ENCODE measurements around the gene GGACT. TPM values are rescaled to one million over a fixed set of nuclear protein-coding genes. Genes with fewer than 3 reads are reported as not detected.

Gene GGACT
- total and polyA plus RNA-seq, 2 donors = 3.2 to 3.5 TPM

DNA sequence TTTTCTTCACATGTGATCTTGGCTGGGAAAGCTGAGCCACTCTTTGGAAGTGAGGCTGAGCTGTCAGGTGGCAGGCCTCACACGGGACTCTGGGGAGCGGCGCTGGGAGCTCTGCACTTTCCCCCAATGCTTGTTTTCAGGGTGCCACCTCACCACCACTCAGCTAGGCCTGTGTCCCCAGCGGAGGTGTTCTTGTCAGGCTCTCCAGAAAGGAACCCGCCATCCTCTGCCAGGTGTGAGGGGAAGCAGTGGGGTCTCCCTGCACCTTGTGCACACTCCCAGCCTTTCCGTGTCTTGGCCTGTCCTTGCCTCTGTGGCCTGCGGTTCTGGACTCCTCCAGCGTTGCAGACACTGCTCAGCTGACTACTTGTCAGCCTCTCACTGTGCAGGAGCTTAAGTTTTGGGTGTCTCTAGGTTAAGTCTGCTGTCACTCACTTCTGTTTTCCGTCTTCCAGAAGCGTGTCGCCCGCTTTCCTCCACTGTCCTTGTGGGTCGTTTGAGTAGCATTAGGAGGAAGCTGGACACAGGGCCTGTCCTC lies 51.9 kb downstream of the GGACT start:
- no peaks in the 10 kb centered on the region for H3K36me3 ChIP-seq (ENCODE audit: insufficient read depth)
- no peak overlapping the region for H3K4me3 ChIP-seq (ENCODE audit: low read depth, low read length)
- no peaks in the 10 kb centered on the region for H3K4me1 ChIP-seq (ENCODE audit: insufficient read depth)
- 89% methylated on average over 13 of the region's 13 CpGs for whole genome bisulfite sequencing
- no peak for DNase-seq (ENCODE audit: extremely low spot score)
- H3K27ac ChIP-seq (ENCODE audit: low read depth) = no peak overlapping the region

DNA sequence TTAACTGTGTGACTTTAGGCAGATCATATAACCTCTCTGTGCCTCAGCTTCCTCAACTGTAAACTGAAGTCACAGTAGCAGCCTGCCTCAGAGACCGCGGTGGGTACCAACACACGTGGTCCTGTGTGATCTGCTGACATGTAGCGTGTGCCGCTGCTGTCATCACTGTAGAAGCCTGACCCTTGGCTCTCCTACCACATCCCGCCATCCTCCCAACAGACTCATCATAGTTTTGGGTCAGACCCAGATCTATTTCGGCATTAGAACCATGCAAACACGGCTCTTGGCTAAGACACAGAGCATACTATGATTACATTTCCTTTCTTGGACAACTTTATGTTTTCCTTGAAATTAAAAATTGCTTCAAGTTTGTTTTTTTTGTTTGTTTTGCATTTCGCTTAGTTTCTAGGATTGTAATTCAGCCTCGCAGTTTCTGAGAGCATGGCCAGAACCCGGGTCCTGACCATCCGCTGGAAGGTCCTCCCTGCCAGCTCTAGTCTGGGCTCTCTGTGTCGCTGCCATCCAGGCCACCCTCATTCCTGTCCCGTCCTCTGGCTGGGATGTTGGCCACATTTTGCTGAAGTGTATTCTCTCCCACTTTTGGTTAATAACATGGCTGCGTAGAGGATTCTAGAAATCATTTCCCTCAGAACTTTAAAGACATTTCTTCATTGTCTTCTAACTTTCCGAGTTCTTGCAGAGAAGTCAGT lies 53.0 kb downstream of the GGACT start:
- Histone ChIP-seq H3K27ac (ENCODE audit: low read depth) (no peak overlapping the region), H3K4me1 (ENCODE audit: insufficient read depth) (no peaks in the 10 kb centered on the region), H3K36me3 (ENCODE audit: insufficient read depth) (no peaks in the 10 kb centered on the region), H3K4me3 (ENCODE audit: low read depth, low read length) (no peak overlapping the region)
- WGBS = 81% methylated on average over 16 of the region's 16 CpGs
- no peak for DNase-seq (ENCODE audit: extremely low spot score)

DNA sequence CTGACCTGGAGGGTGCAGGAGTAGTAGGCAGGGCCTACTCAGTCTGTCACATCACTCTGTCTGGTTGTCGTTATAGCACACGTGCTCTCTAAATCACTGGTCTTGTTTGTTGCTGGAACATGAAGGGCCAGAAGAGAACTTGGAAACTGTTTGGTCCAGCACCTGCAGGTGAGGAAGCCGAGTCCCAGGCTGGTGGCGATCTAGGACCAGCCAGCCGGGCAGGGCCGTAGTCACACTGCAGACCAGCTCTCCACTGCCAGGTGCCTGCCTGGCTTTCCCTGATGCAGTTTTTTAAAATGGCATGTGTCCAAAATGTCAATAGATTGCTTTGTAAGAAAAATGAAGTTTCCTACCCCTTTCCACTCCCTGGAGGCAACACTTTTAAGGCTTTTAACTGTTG lies 53.7 kb downstream of the GGACT start:
- H3K27ac ChIP-seq (ENCODE audit: low read depth) = no peak overlapping the region
- H3K4me1 ChIP-seq (ENCODE audit: insufficient read depth) = no peaks in the 10 kb centered on the region
- no peak overlapping the region for H3K4me3 ChIP-seq (ENCODE audit: low read depth, low read length)
- WGBS = 92% methylated on average over 6 of the region's 6 CpGs
- DNase-seq (ENCODE audit: extremely low spot score) = no peak
- no peaks in the 10 kb centered on the region for H3K36me3 ChIP-seq (ENCODE audit: insufficient read depth)

GRCh38 chr13:100534147-100534843 lies 54.3 kb downstream of the GGACT start:
- H3K27ac ChIP-seq (ENCODE audit: low read depth) = no peak overlapping the region
- WGBS = 94% methylated on average over 13 of the region's 13 CpGs
- no peak for DNase-seq (ENCODE audit: extremely low spot score)

GRCh38 chr13:100533588-100534041 lies 55.0 kb downstream of the GGACT start:
- Histone ChIP-seq H3K4me1 (ENCODE audit: insufficient read depth) (no peaks in the 10 kb centered on the region), H3K4me3 (ENCODE audit: low read depth, low read length) (no peak overlapping the region), H3K36me3 (ENCODE audit: insufficient read depth) (no peaks in the 10 kb centered on the region), H3K27ac (ENCODE audit: low read depth) (no peak overlapping the region)
- WGBS = 88% methylated on average over 19 of the region's 19 CpGs
- DNase-seq (ENCODE audit: extremely low spot score) = no peak

More at GRCh38 chr13:100534147-100534843, 54.3 kb downstream of the GGACT start:
- Histone ChIP-seq H3K4me3 (ENCODE audit: low read depth, low read length) (no peak overlapping the region), H3K36me3 (ENCODE audit: insufficient read depth) (no peaks in the 10 kb centered on the region), H3K4me1 (ENCODE audit: insufficient read depth) (no peaks in the 10 kb centered on the region)

GRCh38 chr13:100532836-100533435 lies 55.7 kb downstream of the GGACT start:
- Histone ChIP-seq H3K27ac (ENCODE audit: low read depth) (no peak overlapping the region), H3K36me3 (ENCODE audit: insufficient read depth) (no peaks in the 10 kb centered on the region), H3K4me1 (ENCODE audit: insufficient read depth) (no peaks in the 10 kb centered on the region), H3K4me3 (ENCODE audit: low read depth, low read length) (no peak overlapping the region)
- DNase-seq (ENCODE audit: extremely low spot score) = no peak
- WGBS = 97% methylated on average over 14 of the region's 14 CpGs

DNA sequence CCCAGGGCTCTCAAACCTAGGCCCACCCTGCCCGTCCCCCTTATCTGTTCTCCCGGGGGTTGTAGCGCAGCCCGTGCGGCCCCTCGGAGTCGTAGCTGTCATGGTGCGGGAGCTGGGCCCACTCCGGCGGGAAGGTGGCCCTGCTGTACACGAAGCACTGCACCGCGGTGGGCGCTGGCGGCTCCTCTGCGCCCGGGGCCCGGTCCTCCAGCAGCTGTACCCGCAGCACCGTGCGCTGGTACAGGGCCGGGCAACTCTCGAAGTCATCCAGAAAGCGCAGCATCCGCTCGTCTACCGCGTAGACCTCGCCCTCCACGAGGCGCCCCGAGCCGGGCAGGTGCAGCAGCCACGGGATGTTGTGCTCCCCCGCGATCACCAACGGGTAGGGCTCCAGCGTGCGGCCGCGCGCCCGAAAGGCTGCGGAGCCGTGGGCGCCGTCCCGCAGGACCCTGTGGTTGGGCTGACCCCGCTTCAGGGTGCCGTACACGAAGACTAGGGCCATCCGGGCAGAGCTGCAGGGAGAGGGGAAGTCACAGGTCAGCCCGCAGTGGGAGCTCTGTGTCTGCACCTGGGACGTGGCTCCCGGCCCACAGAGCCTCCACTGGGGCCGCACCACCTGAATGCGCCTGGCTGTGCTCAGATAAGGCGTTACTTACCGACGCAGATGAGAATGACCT lies 56.4 kb downstream of the GGACT start:
- H3K4me1 ChIP-seq (ENCODE audit: insufficient read depth) = no peaks in the 10 kb centered on the region
- no peak for DNase-seq (ENCODE audit: extremely low spot score)
- WGBS = 96% methylated on average over 60 of the region's 60 CpGs
- H3K27ac ChIP-seq (ENCODE audit: low read depth) = no peak overlapping the region
- peaks cover 2% of the 10 kb centered on the region for H3K36me3 ChIP-seq (ENCODE audit: insufficient read depth)
- no peak overlapping the region for H3K4me3 ChIP-seq (ENCODE audit: low read depth, low read length)

DNA sequence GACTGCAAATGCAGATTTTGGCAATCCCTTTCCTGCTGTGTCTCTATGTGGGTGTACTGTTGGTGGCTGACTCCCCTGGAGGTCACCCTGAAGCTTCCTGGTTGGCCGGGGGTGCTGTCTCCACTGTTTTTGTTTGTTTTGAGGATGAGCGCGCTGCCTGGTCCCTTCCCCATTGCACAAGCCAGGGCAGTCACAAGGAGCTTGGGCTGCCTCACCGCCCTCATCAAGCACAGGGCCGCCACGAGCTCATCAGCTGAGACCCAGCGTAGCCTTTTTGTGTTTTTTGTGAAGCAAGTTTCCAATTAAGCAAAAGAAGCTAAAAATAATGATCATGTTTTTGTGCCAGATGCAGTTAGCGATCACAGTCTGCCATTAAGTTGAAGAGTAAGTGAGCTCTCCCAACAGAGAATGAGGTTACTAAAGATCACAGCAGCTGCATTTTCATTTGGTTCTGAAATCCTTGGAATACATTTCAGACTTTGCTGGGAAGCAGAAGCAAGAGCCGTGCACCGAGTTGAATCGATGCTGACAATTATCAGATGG lies 57.8 kb downstream of the GGACT start:
- WGBS = 79% methylated on average over 11 of the region's 11 CpGs
- Histone ChIP-seq H3K4me3 (ENCODE audit: low read depth, low read length) (no peak overlapping the region), H3K36me3 (ENCODE audit: insufficient read depth) (peaks cover 6% of the 10 kb centered on the region), H3K27ac (ENCODE audit: low read depth) (no peak overlapping the region), H3K4me1 (ENCODE audit: insufficient read depth) (no peaks in the 10 kb centered on the region)
- DNase-seq (ENCODE audit: extremely low spot score) = no peak

DNA sequence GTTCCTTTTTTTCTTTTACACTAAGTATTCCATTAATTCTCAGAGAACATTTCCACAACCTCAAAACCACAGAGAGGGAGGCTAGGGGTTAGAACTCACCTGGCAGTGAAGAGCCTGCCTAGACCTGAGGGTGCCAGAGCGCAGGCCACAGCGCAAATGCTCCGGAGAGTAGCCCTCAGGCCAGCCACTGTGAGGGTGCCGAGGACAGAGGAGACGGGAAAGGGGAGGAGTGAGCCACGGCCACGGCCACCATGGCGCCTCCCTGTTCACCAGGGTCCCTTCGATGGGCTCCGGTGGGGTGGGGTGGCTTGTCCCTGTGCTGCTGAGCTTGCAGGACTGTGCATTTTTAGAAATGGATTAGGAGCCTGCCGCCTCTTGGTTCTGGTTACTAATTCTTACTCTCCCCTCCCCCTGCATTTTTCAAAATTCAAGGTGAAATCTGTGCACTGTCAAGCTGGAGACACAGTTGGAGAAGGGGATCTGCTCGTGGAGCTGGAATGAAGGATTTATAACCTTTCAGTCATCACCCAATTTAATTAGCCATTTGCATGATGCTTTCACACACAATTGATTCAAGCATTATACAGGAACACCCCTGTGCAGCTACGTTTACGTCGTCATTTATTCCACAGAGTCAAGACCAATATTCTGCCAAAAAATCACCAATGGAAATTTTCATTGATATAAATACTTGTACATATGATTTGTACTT lies 58.8 kb downstream of the GGACT start:
- peaks cover 6% of the 10 kb centered on the region for H3K36me3 ChIP-seq (ENCODE audit: insufficient read depth)
- no peak overlapping the region for H3K27ac ChIP-seq (ENCODE audit: low read depth)
- no peak overlapping the region for H3K4me3 ChIP-seq (ENCODE audit: low read depth, low read length)
- H3K4me1 ChIP-seq (ENCODE audit: insufficient read depth) = no peaks in the 10 kb centered on the region
- no peak for DNase-seq (ENCODE audit: extremely low spot score)
- 93% methylated on average over 15 of the region's 15 CpGs for WGBS

DNA sequence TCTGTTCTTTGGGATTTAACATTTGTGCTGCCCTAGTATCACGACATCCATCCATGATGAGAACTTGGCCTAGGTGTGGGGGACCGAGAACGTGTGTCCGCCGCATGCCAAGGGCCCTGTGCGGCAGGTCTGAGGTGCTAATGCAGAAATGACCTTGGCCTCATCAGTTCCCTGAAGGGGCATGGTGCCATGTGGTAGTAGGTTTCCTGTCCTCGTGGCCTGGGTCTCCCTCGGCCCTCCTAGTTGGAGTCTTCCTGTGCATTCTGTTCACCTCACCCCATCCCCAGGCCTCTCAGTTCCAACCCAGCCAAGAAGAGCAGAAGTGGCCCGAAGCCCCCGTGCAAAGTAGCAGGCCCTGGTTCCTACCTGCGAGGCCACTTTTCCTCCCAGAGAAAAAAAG lies 59.8 kb downstream of the GGACT start:
- Histone ChIP-seq H3K27ac (ENCODE audit: low read depth) (no peak overlapping the region), H3K4me3 (ENCODE audit: low read depth, low read length) (no peak overlapping the region), H3K4me1 (ENCODE audit: insufficient read depth) (no peaks in the 10 kb centered on the region), H3K36me3 (ENCODE audit: insufficient read depth) (peaks cover 6% of the 10 kb centered on the region)
- 94% methylated on average over 11 of the region's 11 CpGs for WGBS
- no peak for DNase-seq (ENCODE audit: extremely low spot score)

- no peak for DNase-seq (ENCODE audit: extremely low spot score)
- 94% methylated on average over 9 of the region's 9 CpGs for WGBS
- no peak overlapping the region for H3K27ac ChIP-seq (ENCODE audit: low read depth)
- no peaks in the 10 kb centered on the region for H3K4me1 ChIP-seq (ENCODE audit: insufficient read depth)
- peaks cover 6% of the 10 kb centered on the region for H3K36me3 ChIP-seq (ENCODE audit: insufficient read depth)
- H3K4me3 ChIP-seq (ENCODE audit: low read depth, low read length) = no peak overlapping the region
These were observed 60.2 kb downstream of the GGACT start for GRCh38 chr13:100528353-100528752.

DNA sequence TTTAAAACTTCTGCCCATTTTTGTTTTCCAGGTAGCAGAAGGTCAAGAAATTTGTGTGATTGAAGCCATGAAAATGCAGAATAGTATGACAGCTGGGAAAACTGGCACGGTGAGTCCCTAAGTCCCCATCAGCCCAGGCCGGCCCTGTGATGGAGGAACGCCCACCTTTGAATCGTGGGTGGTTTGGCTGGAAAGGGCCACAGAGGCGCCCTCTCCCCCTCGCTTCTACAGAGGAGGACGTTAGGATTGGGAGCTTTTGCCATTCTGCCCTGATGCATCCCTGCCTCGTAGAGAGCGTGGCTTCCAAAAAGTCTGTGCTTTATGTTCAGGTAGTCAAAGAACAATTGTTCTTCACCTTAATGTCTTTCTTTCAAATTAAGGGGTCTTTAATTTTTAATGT lies 60.9 kb downstream of the GGACT start:
- Histone ChIP-seq H3K4me3 (ENCODE audit: low read depth, low read length) (no peak overlapping the region), H3K4me1 (ENCODE audit: insufficient read depth) (no peaks in the 10 kb centered on the region), H3K27ac (ENCODE audit: low read depth) (no peak overlapping the region), H3K36me3 (ENCODE audit: insufficient read depth) (peaks cover 6% of the 10 kb centered on the region)
- WGBS = 92% methylated on average over 9 of the region's 9 CpGs
- no peak for DNase-seq (ENCODE audit: extremely low spot score)
